Fibroblast of lung (primary cell): ENCODE data around the gene PIGM.

Experiments
- EZH2 ChIP-seq: IDR thresholded peaks from 2 replicates; pipeline ENCODE4 v1.5.1; 2012; ENCODE audit warnings: low read length, control low read depth, mild to moderate bottlenecking; ENCODE audit errors: missing control alignments
- TF ChIP-seq, protein P1 (sequence below), 2 donors: IDR thresholded peaks in 1 of 2; conservative IDR thresholded peaks in 1 of 2; 1 replicate in 1 of 2; 2 replicates in 1 of 2; pipeline ENCODE4 v1.5.1; 2011 to 2012; ENCODE audit warnings: low read length in 2 of 2, control low read depth in 1 of 2, inconsistent platforms in 1 of 2, low read depth in 1 of 2, mild to moderate bottlenecking in 1 of 2

GRCh38 chr1:159983681-159984080 is 48.1 kb downstream of the PIGM start:
- TF ChIP-seq, protein P1, sequence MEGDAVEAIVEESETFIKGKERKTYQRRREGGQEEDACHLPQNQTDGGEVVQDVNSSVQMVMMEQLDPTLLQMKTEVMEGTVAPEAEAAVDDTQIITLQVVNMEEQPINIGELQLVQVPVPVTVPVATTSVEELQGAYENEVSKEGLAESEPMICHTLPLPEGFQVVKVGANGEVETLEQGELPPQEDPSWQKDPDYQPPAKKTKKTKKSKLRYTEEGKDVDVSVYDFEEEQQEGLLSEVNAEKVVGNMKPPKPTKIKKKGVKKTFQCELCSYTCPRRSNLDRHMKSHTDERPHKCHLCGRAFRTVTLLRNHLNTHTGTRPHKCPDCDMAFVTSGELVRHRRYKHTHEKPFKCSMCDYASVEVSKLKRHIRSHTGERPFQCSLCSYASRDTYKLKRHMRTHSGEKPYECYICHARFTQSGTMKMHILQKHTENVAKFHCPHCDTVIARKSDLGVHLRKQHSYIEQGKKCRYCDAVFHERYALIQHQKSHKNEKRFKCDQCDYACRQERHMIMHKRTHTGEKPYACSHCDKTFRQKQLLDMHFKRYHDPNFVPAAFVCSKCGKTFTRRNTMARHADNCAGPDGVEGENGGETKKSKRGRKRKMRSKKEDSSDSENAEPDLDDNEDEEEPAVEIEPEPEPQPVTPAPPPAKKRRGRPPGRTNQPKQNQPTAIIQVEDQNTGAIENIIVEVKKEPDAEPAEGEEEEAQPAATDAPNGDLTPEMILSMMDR (conservative IDR thresholded peaks at IDR 0.05 in 1 of 2, IDR thresholded peaks at IDR 0.05 in 1 of 2; ENCODE audit: low read depth in 1 of 2, low read length in 2 of 2): no peak
- TF ChIP-seq EZH2: no peak
